ENCODE data around the gene ZNF385D. TPM values are rescaled to one million over a fixed set of nuclear protein-coding genes. Genes with fewer than 3 reads are reported as not detected.
"Not testable (repeated sequence)": the region's sequence is repeated elsewhere in the genome, so short reads cannot be mapped to it uniquely, and the experiment has no call there.

Gene ZNF385D
- total RNA-seq, 1 donor from 2014 or later = 28.5 TPM

DNA sequence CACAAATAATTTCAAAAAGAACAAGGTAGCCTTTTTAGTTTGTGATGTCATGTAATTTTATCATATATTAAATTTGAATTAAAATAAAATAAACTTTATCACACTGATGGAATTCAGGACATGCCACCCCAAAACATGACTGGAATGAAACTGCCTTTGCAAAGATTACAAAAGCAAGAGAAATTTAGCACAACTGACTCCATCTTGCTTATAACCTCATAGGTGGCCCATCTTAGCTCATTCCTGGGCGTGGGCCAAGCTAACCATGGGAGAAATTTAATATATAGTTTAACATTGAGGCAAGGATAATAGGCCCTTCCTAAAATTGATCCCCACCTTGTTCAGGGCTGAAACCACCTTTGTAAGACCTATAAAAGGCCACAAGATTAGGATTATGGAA is 235.6 kb downstream of the ZNF385D start:
- no peak for DNase-seq (ENCODE audit: low spot score)

DNA sequence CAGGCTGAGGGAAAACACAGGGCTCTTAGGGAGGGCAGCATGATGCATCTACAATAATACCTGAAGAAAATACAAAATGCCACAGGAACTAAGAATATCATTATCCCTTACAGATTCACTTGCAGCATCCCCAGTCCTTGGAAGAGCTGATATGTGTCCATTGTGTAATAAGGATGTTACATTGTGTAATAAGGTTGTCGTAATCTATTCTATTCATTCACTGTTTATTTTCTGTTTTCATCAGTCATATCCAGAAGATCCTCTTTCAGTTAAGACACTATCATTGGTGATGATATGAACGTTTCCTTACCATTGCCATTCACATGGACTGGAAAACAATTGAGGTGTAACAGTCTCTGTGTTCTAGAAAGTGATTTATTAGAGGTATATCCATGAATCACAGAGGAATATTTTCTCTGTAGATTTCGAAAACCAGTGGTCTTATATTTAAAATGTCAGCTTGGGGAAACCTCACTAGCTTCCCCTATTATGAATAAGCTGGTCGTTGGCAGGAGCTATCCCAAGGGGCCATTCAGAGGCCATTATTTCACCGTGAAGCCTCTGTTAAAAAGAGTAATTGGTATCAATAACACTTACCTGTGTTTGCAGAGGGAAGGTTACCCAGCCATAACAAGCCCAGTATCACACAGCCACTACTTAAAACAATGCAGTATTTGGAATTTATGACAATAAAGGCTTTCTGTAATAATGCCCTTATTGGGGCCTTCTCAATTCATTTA is 241.1 kb downstream of the ZNF385D start:
- no peak for DNase-seq (ENCODE audit: low spot score)

DNA sequence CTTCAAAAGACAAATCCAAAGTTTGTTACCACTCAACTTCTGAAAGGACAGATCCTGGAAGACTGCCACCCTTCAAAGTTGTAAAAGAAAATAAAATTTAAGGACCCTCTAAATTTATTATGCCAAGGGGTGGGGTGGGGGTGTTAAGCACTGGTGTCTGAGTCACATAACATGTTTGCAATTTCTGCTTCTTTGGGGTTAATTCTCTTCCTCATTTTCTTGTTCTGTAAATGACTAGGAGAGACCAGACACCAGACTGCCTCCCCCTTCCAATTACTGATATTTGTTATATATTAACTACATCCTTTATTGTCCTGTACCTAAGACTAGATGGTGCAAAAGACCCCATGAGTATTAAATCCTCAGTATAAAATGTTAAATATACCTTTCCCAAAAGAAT is 242.8 kb downstream of the ZNF385D start:
- DNase-seq (ENCODE audit: low spot score) = no peak

DNA sequence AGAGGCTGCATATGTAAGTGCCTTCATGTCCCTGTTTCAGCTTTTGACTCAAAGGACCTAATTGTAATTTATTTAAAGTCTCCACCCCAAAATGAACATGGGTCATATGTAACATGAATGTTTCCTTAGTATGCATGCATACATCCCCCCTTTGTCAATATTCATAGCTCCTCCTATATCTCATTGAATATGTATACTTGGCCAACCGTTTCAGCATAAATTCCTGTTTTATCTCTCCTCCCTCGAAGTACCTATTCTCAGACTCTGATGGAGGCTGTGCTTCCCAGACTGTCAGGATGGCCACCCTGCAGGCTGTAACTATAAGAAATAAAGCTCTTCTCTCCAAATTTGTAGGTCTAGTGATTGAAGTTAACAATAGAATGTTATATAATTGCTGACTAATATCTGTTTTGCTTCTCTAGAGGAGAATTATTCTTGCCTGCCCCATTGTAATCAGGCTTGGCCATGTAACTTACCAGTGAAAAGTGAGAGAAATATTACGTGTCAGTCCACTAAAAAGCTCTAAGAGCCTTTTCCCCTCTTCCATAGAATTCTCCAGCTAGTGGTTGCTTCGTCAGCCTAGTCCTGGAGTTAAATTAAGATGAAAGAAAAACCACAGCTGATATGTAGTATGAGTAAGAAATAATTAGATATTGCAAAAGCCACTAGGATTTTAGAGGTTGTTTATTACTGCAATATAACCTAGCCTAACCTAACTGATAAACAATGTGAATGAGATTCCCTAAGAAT is 245.1 kb downstream of the ZNF385D start:
- DNase-seq (ENCODE audit: low spot score) = no peak

DNA sequence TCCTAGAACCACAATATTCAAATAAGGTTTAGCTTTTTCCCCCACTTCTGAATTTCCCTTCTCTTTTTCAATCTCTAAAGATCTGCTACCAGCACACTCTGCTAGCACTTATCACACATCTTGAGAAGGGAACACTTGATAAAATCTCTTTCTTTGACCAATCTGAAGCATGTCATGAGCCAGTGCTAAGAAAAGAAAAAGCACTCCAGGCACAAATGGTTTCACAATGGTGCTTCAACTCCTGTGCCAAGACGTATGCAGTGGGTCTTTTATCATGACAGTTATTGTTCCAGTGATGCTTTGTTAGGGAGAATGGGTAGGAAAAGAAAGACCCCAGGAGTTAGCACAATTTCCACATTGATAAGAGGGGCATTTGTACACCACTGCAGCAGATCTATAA is 248.4 kb downstream of the ZNF385D start:
- no peak for DNase-seq (ENCODE audit: low spot score)

DNA sequence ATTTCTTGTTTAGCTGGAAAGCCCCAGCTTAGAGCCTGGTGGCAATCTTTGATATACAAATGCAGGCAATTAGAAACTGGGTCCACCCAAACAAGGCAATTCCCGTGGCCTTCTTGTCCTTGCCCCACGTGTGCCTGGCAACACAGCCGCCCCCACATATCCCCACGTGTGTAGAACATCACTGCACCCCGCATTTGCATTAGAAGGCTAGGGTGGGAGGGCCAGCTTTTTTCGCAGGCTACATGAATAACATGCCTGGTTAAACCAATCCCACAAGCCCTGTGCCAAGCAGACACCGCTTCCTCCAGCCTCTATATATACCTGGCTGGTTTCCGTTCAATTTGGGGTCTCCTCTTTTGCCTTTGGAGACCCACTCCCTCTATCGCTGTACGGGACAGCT is 250.2 kb downstream of the ZNF385D start:
- no peak for DNase-seq (ENCODE audit: low spot score)

DNA sequence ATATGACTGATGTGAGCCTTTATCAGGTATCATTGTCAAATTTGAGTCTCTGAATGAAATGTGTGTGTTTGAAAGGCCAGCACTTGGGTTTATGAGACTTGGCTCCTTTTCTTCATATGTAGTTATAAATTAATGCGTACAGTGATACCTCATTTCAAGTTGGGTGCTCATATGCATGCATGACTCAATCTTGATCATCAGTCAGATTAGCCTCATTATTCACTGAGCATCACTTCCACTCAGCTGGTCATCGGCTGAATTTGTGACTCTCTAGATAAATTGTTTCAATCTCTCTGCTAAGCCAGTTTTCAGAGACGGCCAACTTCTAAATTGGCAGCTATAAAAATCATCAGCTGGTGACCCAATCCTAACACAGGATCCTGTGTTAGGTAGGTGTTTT is 260.3 kb downstream of the ZNF385D start:
- DNase-seq (ENCODE audit: low spot score) = not testable (repeated sequence)

DNA sequence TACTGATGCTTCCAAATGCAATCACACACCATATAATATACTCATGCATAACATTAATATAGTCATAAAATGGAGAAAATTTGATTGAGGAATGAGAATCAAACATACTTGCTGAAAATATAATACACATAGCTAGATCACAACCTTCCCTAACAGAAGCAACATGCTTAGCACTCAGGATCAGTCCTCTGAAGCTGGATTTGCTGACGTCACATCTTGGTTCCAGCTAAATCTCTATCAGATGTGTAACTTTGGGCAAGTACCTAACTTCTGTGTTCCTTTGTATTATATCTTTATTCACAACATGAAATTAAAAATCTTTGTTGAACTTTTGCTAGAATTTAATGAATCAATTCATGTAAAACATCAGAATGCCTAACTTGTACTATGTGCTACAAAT is 263.5 kb downstream of the ZNF385D start:
- DNase-seq (ENCODE audit: low spot score) = no peak

DNA sequence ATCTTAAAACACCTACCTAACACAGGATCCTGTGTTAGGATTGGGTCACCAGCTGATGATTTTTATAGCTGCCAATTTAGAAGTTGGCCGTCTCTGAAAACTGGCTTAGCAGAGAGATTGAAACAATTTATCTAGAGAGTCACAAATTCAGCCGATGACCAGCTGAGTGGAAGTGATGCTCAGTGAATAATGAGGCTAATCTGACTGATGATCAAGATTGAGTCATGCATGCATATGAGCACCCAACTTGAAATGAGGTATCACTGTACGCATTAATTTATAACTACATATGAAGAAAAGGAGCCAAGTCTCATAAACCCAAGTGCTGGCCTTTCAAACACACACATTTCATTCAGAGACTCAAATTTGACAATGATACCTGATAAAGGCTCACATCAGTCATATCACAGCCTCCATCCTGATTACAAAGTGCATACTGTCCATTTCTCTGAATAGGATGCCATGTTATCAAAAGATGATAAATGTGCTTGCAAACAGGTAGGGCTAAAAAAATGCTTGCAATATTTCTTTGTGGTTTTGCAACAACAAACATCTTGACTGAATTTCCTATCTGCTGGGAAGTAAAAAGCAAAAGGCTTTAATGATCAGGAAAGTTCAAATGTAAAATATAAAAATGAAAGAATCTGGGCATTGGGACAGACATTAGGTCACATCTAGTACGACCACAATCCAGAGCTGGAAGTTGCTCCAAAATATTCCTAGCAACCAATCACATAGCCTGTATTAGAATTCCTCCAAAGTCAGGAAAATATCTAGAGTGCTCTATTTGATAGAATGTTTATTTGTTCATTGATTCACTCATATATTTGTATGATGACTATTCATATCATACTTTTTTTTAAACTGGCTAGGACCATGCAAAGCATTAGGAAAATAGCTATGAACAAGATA is 264.7 kb downstream of the ZNF385D start:
- not testable (repeated sequence) for DNase-seq (ENCODE audit: low spot score)

DNA sequence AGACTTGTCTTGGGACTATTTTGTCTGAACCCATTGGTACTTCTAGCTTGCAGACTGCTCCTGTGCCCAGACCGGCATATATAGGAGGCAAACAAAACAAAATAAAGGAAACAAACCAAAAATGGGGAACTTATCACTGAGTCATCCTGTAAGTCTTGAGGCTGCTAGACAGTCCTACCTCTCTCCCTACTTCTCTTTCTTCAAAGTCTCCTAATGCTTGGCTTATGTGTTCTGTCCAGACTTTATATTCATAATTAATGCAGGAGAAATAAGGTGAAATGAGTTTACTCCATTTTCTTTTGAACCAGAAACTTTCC is 266.2 kb downstream of the ZNF385D start:
- DNase-seq (ENCODE audit: low spot score) = no peak

DNA sequence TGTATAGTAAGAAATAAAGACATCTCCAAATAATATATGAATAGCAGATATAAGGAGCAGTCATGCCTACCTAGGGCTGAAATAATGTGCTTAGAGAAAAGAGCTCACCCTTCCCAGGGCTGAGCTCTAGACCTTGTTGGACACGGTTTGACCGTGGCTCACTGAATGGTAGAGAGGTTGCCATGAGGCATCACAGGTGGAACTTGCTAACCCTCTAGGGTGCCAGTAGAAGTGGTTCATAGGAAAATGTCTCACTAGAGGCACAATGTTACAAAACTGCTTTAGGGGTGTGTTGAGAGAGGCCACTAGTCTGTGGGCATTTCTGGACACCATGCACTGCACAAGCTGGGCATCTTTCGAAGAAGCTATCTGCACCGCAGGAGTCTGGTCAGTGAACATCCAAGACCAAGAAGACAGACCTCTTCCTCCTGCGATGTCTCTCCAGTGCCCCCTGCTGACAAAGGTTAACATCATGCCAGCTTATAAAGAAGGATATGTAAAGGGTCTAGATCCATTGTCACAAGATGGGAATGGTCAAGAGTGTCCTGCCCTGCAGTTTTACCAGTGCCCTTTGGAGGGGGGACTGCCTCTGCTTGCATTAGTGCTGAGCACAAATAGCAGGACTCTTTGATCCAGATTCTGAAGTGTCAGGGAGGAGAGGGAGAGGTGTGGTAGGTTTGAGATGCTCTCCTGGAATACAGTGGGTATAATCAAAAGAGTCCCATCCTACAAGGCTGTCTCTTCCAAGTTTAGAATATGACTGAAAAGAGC is 266.8 kb downstream of the ZNF385D start:
- peak; percentile 49 for DNase-seq (ENCODE audit: low spot score)

DNA sequence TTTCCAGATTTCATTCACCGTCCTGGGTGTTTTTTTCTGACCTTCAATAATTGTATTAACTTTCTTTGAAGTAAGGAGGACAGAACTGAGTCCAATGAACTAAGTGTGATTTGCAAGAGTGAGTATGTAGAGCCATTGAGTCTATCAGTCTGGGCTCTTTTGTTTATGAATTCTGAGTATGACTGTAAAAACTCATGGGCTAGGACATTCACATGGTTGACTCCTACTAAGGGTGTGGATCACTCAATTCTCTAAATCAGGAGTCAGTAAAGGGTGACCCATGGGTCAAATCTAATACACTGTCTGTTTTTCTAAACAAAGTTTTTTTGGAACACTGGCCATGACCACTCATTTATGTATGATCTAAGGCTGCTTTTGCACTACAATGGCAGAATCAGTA is 269.0 kb downstream of the ZNF385D start:
- no peak for DNase-seq (ENCODE audit: low spot score)

DNA sequence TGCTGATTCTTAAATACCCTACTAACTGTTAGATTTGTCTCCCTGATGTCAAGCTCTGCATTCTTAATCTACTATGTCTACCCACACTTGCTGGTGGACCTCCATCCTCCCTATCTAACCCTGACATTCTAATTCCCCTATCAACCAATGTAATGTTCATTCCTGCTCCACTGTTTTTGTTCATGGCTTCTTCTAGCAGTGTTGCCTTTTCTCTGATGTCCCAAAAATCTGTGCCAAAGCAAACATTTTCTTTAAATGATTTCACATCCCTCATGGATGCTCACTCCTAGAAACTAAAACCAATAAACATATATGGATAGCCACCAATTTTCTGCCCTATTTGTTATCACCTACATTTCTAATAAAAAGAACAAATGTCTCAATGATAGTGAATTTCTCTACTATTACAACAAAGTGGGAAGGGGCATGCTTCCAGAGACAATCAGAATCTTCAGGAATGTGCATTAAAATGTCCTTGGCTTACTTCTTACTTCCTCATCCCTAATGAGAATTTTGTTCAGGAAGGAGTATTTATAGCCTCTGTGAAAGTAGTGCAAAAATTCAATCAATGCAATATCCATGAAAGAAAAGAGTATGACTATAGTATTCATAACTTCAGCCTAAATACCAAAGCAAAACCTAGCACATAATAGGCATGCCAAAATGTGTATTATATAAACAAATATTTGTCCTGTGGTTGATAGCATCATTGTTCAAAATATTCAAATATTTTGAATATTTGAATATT is 273.3 kb downstream of the ZNF385D start:
- DNase-seq (ENCODE audit: low spot score) = no peak

DNA sequence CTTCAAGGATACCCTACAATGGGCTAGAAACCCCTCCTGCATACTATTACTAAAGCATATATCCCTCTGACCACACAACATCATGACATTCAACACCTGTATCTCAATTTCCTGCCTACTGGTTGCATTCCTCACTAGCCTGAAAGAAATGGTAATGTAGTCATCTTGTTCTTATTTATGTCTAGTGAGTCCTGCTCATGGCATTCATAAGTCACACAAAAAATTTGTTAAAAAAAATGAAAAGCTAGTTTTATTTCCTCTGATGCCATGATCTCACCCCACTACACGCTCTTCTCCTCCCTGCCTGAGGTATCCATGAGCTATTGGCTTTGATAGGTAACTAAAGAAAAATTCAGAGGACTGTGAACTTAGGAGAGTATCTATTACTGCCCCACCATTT is 284.5 kb downstream of the ZNF385D start:
- no peak for DNase-seq (ENCODE audit: low spot score)

DNA sequence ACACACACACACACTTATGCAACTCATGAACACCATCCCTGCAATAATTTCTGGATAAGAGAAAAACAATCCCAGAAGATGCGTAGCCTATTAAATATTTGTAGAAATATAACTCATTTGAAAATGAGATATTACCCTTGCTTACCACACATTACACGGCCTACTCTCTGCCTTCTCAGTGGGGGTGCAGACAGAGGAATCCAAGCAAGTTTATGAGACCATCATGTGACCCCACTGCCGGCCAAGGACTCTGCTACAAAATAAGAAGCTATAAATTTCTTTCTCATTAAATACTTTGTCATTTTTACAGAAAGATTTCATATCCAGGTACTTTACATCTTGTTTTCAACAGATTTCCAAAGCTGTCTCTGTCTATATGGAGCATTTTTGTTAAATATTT is 286.3 kb downstream of the ZNF385D start:
- DNase-seq (ENCODE audit: low spot score) = peak; percentile 47

DNA sequence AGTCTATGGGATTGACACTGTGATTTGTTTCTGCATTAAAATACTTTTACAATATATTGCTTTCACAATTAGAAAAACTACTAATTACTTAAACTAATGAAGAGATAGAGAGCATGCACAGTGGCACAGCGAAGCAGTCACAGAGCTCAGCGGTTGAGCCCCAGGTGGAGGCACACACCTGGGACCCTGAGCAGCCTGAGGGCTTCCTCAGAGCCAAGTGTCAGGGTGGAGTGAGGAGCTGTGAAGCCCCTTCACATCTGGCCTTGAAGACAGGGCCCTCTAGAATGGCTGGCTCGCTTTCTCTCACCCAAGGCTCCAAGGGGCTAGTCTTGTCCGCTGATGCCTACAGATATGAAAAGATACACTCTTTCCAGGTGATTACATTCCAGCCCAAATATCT is 287.7 kb downstream of the ZNF385D start:
- DNase-seq (ENCODE audit: low spot score) = no peak

DNA sequence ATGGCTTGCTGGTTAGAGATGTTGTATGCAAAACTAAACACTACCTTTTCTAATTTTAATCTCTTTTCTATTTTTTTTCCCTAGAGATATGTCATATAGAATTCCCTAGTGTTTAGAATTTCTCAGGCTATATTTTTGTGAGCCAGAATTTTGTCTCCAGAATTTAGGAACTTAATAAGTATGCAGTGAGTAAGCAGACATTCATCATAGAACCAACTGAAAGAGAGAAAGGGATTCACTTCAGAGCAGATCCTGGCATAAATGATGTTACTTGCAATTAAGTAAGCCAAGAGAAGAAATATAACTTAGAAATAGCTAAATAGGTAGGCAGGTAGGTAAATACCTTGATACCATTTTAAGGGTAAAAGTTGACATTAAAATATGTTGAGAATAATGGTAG is 288.9 kb downstream of the ZNF385D start:
- no peak for DNase-seq (ENCODE audit: low spot score)

DNA sequence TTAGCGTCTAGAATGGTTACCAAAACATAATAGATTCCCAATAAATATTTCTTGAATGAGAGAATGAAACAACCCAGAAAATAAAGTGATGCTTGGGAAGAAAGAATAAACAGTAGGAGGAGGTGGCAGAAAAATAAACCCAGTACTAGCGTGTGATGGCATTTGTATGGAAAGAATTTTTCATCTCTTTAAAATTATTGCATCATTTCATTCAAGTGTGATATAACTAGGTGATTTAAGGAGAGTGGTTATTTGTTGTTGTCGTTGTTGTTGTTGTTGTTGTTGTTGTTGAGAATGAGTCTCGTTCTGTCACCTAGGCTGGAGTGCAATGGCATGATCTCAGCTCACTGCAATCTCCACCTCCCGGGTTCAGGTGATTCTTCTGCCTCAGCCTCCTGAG is 293.9 kb downstream of the ZNF385D start:
- no peak for DNase-seq (ENCODE audit: low spot score)

DNA sequence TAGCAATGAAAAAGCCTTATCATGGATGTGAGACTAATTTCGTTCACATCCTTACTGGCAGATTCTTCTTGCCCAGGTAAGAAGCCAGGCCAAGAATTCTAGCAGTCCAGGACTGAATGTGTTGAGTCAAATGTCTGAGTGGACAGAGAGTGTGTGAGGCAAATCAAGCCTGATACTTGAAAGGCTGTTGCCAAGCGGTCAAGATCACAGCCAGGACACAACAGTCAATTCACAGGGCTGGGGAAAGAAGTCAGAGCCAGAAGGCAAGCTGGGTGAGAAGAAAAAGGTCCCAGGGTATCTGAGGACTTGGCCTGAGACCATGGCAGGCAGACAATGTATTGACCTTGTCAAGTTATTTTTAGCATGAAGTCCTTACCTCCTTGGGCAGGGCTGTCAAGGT is 301.3 kb downstream of the ZNF385D start:
- DNase-seq (ENCODE audit: low spot score) = no peak

DNA sequence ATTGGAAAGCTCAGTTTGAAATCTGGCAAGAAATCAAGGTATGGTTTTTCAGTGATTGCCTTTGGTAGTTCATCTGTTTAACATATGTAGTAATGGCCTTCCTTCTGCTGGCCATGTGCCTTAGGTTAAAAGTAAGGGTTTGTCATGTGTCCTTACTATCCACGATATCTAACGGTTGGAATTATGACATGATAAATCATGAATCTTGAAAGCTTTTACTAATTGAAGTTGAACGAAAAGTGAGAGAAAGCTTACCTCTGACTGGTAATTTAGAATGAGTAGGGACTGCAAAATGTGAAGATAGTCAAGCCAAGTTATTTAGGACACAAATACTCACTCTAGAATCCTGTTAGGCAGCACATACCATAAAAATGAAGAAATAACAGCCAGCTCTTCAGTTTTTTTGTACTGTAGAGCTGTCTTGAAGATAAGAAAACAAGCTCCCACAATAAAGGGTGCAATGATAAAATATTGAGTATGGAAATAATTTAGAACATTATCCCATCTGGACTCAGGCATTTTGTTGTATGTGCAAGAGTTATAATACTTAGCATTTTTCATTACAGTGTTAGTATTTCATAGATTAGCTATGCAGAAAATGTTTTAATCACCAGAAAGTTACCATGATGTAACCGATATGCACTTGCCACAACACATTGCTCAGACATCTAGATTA is 303.4 kb downstream of the ZNF385D start:
- DNase-seq (ENCODE audit: low spot score) = no peak

Data from ureter (tissue), 1 donor.